GM21360 (cell line): ENCODE measurements around the gene TRIM52.

Experiments
- ATAC-seq: cut with Tn5 transposase; IDR thresholded peaks from one replicate; pipeline ENCODE4 v1.9.1; 2021; ENCODE audit warnings: mild to moderate bottlenecking, moderate library complexity; ENCODE audit not compliant: unreplicated experiment

Gene TRIM52

DNA sequence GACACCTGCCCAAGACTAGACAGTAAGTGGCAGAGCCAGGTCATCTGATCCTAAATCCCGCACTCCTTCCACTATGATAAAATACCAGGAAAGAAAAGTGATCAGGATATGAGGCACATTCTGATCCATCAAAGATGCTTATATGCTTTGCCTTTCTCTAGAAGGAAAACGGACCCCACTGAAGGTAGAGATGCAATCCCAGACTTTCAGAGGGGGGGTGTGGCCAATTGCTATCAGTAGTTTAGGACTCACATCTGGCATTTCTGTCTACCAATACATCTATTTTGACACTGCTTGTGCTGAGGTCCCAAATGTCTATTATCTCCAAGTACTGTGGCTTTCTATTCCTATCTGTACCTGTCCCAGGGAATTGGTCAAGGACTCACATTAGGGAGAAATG is 1.7 kb downstream of the TRIM52 start:
- ATAC-seq, result no peak

DNA sequence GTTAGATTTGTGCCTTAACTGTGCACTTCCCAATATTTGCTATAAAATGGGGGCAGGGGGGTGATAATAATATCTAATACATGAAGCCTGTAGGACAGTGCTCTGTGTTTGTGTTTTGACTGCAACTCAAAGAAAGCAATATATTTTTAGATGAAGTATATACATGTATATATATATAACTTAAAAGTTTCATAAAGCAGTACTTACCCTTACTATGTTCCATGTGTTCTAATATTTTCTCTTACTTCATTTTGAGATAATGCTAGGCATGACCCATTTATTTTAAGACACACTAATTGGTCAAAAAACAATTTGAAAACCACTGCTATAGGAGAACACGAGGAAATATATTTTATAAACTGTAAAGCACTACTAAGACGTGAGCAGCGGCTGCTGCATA is 2.4 kb downstream of the TRIM52 start:
- ATAC-seq, result no peak

DNA sequence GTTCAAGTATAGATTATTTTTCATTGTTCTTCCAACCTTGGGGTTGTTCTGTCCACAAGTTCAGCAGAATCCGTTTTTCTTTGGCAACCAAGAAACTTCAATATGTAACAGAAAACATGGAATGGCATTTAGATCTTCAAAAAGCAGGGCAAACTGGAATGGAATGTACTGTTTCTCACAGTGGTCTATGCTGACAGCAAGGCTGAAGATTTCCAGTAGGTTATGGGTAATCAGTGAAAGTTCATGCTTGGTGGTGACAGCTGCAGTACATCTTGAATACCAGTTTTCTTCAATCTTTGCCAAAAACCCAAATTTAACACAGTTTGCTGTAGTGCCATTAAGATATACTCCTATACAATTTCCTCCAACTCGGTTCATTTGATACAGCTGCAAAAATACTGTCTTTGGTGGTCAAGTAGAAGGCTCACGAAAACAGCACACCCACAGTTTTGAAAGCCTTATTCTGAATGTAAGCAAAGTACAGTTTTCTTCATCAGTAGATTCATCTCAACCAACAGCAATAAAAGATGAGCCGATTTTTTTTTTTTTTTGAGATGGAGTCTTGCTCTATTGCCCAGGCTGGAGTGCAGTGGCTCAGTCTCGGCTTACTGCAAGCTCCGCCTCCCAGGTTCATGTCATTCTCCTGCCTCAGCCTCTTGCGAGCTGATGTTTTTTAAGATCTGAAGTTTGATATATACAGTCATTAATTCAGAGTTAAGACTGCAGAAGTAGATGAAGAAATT is 4.9 kb downstream of the TRIM52 start:
- ATAC-seq, result no peak

DNA sequence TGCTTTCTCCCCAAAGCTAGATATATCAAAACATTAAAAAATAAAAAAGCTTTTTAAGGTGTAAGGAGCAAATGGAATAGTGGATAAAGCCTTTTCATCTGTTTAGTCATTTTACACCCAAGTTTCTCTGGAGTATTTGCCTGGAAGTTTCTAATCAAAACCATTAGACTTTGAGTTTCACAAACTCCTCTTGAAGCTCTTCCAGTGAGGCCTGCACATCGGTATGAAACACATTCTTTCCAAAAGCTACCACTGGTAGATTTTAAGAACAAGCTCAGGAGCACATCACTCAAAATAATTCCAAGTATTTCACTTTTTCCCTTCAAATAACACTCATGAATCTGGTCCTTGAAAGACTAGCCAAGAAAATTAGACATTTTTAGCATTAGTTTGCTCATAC is 5.7 kb downstream of the TRIM52 start:
- ATAC-seq, result no peak

DNA sequence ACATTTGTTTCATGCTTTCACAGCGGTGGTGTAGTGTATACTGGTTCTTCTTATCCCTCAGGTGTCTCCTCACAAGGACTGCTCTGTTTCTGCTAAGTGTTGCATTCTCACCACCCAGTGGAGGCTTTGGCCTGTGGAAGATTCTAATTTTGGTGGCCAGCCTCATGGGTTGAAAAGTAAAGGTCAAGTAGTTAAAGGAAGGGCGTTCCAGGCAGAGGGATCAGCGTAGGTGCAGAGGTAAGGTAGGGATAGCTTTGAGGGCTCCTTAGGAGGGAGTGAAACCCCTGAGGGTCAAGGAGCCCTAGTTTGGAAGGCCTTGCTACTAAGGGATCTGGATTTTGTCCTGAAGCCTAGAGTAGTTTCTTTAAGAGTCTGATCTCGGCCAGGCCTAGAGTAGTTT is 12.7 kb downstream of the TRIM52 start:
- no peak for ATAC-seq

DNA sequence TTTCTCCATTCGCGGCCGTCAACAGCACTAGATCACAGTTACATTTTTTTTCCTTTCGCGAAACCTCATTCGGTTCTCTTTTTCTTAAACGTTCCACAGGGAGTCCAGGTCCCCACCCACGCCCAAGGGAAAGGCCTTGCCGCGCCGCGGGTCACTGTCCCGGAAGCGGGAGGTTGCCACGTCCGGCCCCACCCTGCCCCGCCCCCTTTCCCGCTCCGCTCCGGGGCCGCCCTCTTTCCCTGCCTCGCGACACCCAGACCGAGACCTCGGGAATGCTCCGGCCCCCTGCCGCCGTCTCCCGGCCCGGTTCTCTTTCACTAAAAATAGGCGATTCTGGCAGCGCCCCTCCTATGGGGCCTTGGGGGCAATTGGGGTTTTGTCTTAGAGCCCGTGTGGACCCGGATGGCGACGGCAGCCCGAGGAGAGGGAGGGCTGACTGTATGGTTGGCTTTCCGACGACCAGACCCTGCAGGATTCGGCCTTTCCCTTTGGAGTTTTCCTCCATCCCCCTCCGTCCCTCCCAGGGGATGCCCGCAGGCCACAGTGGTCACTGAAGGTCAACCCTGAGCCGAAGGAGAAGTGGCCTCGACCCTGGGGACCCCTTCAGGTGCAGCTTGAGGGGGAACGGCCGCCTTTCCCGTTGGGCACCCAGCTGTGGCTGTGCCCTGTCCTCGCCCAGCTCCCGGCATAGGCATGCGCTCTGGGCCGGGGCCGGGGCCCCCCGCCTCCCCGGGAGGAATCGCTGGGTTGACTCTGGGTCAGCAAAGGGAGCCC is 14.5 kb downstream of the TRIM52 start:
- peak; percentile 39 for ATAC-seq

DNA sequence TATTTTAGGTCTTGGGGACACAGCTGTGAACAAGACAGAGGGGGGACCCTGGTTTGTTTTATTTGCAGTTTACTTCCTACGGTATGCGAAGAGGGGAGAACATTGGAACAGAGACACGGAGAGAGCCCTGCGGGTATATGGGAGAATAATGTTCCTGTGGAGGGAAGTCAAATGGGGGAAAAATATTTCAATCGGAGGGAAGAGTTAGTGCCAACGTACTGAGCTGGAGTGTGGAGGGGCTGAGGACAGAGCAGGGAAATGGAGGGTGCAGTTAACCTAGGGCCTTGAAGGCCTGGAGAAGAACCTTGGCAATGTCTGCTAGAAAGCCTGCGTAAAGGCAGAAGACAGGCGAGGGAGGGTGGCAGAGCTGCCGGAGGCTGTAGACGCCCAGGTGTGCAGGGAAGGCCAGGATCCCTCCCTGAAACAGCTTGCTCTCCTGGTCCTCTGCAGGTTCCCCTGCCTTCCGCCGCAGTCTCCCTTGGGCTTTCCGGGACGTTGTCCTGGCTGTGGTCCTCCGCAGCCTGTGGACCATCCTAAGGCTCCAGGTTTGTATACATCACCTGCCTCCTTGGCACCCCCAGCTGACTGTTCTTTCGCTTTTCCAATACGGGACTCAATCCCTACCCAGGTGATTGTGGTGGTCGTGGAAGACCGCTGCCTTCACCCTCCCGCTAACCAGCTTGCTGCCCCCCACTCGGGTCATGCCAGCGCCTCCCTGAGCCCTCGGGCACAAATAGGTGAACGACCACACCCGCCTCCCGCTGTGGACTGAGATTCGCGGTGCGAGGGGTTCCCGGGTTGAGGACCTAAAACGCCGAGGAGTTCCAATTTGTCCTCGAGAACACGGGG is 15.3 kb downstream of the TRIM52 start:
- ATAC-seq, result peak; percentile 3

DNA sequence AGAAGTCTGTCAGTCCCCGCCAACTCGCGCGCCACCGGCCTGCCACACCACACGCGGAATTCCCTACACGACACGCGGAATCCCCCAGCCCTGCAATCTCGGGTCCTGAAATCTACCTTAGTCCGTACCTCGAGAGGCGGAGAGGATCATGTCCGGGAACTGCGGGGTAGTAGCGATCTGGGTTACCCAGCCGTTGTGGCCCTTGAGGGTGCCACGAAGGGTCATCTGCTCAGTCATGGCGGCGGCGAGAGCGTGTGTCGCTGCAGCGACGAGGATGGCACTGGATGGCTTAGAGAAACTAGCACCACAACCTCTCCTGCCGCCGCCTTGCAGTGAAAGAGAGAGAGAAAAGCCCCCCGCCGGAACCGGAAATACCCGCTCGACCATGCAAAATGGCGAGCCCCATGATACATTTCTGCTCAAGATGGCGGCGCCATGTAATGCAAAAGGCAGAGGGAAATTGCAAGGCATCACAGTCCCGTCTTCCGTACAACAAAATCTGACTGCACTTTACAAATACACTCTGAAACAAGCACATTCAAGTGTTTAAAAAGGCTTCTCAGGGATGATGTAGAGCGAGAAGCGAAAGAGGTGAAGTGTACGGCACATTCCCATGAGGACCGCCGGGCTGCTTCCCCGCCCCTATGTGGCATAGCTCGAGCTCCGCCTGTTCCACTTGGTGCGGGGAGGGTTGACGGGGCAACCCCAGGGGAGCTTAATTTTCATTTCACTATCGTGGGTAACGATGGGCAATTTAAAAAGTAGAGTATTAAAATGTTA is 17.2 kb downstream of the TRIM52 start, which contains the start of gene RACK1:
Gene RACK1, minus strand, starts transcription at position 343 of the 780 bp plus-strand sequence. Its CDS starts 106 bp downstream, at position 237.
- ATAC-seq, result peak; percentile 56

DNA sequence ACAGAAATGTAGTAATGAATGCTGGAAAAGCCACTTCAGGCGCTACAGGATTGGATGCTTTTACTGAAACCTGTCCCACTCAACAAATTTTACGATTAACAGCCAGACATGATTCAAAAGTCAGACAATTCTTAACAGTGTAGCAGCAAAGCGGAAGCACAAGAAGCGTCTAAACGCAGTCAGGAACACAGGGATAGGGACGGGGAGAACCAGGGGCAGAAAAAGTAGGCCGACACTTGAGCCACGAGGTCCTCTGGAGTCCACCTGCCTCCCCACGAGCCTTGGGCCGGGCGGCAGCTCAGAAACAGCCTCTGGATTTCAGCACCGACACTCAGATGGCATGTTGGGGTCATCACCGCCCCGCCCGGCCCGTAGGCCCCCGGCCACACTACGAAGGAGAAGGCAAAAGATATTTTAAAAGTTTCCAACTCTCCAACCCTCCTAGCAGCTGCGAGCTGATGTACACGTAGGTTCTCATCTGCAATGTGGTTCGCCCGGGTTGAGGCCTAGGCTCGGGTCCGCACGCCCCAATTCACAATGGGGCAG is 17.9 kb downstream of the TRIM52 start:
- no peak for ATAC-seq

DNA sequence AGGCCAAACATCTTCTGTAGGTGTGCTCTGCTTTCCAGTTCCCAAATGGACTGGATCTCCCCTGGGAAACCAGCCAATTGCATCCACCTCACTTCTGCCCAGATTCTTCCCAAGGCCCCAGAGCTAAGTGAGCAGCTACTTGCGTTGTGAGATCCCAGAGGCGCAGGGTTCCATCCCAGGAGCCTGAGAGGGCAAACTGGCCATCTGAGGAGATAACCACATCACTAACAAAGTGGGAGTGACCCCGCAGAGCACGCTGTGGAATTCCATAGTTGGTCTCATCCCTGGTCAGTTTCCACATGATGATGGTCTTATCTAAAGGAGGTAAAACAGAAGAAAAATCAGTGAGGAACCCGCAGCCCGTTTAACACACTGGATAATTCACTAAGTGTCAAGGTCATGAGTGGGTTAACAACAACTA is 18.9 kb downstream of the TRIM52 start:
- no peak for ATAC-seq

DNA sequence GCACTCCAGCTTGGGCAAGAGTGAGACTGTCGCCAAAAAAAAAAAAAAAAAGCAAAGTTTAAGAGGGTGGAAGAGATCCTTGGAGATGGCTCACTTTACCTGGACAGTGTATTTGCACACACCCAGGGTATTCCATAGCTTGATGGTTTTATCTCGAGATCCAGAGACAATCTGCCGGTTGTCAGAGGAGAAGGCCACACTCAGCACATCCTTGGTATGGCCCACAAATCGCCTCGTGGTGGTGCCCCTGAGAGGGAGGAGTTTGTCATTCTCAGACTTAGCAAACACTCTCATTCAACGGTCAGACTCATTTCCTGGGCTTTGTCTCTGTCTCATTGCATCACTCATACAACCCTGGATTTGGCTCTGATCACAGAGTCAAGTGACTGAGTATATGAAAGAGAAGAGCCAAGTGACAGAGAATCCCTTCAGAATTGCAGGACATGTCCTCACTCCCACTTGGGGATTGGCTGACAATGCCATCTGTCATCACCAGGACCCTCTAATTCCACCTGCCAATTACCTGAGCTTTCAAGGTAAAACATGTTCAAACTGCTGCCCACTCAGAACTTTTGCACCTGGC is 19.5 kb downstream of the TRIM52 start:
- ATAC-seq, result no peak

DNA sequence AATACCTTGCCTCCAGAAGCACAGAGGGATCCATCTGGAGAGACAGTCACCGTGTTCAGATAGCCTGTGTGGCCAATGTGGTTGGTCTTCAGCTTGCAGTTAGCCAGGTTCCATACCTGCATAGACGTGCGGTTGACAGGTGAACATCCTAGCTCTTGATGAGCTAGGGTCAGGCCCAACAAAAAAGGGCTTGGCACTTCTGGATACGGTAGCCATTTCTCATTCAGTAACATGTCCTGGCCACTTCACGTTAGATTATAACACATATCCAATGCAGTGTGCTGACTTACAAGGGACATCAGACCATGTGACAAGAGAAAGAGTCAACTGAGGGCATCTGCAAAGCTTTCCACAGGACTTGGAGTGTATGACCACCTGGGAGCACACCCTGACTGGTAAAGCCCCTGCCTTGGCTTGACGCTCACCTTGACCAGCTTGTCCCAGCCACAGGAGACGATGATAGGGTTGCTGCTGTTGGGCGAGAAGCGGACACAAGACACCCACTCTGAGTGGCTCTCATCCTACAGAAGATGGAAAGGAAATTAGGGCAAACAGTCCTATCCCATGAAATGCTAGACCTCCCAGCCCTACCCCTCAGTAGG is 21.8 kb downstream of the TRIM52 start:
- no peak for ATAC-seq

DNA sequence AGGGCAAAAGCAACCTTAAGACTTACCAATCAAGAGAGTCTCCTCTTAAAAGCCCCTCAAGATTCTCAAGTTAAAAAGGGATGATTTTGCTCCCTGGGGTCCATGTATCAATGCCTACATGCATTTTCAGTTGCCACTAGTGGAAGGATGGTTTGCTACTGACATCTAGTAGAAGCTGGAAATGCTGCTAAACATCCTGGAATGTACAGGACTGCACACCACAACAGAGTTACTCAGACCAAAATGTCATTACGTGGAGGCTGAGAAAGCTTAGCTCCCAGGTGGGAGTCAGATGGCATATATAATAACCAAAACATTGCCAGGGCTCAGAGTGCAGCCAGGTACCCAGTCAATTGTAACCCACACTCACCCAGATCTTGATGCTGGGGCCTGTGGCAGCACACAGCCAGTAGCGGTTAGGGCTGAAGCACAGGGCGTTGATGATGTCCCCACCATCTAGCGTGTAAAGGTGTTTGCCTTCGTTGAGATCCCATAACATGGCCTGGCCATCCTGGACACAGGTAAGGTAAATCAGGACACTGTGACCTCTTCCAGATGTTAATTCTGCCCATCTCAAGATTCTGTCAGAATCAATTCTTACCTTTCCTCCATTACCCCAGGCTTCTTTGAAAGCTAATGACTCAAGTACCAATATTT is 23.1 kb downstream of the TRIM52 start:
- no peak for ATAC-seq

DNA sequence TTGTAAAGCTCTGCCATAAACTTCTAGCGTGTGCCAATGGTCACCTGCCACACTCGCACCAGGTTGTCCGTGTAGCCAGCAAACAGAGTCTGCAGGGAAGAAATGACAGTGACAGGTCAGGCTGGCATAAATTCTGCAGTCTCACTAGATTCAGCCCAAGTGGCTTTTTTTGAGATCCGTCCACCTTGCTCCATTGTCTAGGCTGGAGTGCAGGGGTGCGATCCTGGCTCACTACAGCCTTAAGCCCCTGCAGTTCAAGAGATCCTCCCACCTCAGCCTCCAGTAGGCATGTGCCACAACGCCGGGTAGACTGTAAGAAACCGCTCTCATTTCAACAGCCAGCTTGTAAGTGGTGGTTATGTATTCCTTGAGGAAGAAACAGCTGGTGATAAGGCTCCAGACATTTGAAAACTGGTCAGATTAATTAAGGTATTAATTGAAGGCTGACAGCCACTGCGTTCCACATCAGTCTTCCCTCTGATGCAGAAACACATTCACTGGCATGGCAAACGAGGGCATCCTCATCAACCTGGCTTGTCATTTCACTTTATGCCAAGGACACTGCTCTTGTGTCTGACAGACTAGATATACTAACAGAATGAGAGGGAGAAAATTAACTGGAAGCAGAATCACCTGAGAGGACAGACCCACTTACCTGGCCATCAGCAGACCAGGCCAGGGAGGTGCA is 23.8 kb downstream of the TRIM52 start:
- no peak for ATAC-seq

DNA sequence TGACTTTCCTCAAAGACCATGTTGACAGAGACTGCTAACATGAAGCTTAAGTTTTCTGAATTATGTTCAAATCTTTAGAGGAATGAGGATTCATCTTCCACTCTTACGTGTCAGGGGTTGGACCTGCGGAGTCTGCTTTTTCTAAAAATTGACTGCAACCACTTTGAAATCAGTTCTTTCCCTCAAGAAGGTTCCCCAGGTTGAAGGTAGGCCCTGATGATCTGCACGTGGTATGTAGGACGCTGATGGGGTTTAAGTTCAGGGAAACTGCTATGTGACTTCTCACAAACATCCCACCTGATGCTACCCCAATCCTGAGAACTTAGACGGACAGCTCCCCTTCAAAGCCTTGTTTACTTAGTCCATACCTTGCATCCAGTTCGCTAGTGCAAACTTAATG is 24.5 kb downstream of the TRIM52 start:
- no peak for ATAC-seq

DNA sequence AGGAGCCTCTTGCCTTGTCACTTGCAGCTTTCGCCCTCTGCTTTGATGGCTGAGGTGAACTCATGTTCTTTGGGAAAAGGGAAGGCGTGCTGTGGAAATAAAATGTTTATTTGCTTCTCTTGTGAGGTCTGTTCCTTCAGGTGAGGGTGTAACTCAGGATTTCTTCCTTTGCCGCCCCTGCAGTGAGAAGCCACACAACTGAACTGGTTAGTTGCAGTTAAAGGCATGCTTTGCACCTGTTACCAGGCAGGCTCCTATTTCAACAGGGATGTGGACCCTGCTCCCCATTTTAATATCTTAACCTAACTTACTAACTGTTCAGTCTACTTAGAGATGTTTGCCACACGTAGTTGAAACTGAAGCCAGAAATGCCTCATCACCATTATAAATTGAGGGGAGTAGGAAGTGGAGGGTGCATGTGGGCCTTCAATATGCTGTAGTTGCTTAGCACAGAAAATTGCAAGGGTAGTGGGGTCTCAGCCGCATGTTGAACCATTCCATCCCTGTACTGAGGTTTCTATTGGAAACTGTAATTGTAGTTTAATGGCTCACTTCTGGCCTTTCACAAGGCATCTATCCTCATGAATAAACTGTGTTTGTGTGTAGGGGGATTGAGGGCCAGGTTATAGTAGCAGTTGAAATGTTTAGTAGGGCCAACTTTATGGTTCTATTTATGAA is 25.1 kb downstream of the TRIM52 start:
- no peak for ATAC-seq

DNA sequence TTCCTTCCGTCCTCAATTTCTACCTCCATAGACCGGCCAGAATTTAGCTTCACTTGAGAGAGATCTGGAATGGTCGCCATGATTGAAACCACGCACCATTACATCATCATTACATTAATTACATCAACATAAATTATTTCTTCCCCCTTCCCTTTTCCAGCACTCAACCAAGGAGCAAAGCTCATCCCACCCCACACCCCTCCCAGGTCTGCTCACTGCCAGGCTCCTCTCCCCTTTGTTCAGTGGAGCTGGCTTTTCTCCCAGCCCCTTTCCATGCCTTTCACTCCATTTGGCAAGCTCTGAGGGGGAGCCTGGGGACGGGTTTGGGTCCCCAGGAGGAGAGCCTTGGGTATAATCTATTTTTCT is 25.6 kb downstream of the TRIM52 start:
- no peak for ATAC-seq
